Sigmoid colon (tissue), 4 donors: ENCODE results near the gene NMBR.
"Not testable (repeated sequence)": the region's sequence is repeated elsewhere in the genome, so short reads cannot be mapped to it uniquely, and the experiment has no call there.

ENCODE experiments used
- CTCF ChIP-seq, 4 experiments: fragments of 450-650 bp in 3 of 4; fragments of 200-600 bp in 1 of 4; IDR thresholded peaks; one replicate each; pipeline ENCODE4 v1.5.1; 2016 to 2019; ENCODE audit warnings: antibody characterized with exemption in 4 of 4, mild to moderate bottlenecking in 3 of 4, moderate library complexity in 2 of 4
- EP300 ChIP-seq, 4 donors: sonication (generic); formaldehyde crosslinking; IDR thresholded peaks; one replicate each; pipeline ENCODE4 v1.6.1; 2017; ENCODE audit warnings: antibody characterized with exemption in 4 of 4
- POLR2A ChIP-seq, 2 donors: fragments of 450-650 bp; IDR thresholded peaks; one replicate each; pipeline ENCODE4 v1.6.1; 2016; ENCODE audit warnings: antibody characterized with exemption in 2 of 2, mild to moderate bottlenecking in 2 of 2, moderate library complexity in 2 of 2
- POLR2AphosphoS5 ChIP-seq, 4 donors: sonication (generic); formaldehyde crosslinking; IDR thresholded peaks; one replicate each; pipeline ENCODE4 v1.6.1; 2017; ENCODE audit warnings: antibody characterized with exemption in 4 of 4

GRCh38 chr6:142141531-142141930 is 5.4 kb downstream of the NMBR start:
- TF ChIP-seq POLR2A, EP300, CTCF, POLR2AphosphoS5 (IDR thresholded peaks at IDR 0.05): not testable (repeated sequence)
